ENCODE measurements around the gene INHBE.

- TF ChIP-seq CTCF (IDR thresholded peaks at IDR 0.05; ENCODE audit: control extremely low read depth in 1 of 3, insufficient read depth in 1 of 3, low read depth in 1 of 3, low read length in 3 of 3) (no peak), CHD2 (IDR thresholded peaks at IDR 0.05; ENCODE audit: low read length) (no peak), ATF3 (IDR thresholded peaks at IDR 0.05; ENCODE audit: insufficient read depth, low read depth, low read length) (no peak), SIRT6 (IDR thresholded peaks at IDR 0.05; ENCODE audit: low read length) (no peak)
Observed at GRCh38 chr12:57441846-57442427, 13.2 kb upstream of the INHBE start.
